Kasumi-1 (cell line): ENCODE measurements around the gene GAA.

Experiments used
- DNase-seq, 2 experiments: peaks; one replicate each; lab custom pipeline; 2025; lab: John Stamatoyannopoulos, UW

GAA gene

GRCh38 chr17:80104321-80104955, 3.1 kb downstream of the GAA start:
- no peak for DNase-seq

DNA sequence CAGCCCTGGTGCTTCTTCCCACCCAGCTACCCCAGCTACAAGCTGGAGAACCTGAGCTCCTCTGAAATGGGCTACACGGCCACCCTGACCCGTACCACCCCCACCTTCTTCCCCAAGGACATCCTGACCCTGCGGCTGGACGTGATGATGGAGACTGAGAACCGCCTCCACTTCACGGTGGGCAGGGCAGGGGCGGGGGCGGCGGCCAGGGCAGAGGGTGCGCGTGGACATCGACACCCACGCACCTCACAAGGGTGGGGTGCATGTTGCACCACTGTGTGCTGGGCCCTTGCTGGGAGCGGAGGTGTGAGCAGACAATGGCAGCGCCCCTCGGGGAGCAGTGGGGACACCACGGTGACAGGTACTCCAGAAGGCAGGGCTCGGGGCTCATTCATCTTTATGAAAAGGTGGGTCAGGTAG, 3.6 kb downstream of the GAA start:
- DNase-seq, result no peak

DNA sequence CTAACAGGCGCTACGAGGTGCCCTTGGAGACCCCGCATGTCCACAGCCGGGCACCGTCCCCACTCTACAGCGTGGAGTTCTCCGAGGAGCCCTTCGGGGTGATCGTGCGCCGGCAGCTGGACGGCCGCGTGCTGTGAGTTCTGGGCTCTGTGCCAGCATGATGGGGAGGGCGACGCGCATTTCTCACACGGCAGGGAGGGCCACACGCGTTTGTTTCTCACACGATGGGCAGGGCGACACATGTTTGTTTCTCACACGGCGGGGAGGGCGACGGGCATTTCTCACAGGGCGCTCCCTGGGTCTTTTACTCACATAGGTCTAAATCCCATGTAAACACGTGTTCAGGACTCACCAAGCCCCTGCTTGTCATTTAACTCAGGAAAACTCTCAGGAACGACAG, 4.4 kb downstream of the GAA start:
- DNase-seq, result no peak

DNA sequence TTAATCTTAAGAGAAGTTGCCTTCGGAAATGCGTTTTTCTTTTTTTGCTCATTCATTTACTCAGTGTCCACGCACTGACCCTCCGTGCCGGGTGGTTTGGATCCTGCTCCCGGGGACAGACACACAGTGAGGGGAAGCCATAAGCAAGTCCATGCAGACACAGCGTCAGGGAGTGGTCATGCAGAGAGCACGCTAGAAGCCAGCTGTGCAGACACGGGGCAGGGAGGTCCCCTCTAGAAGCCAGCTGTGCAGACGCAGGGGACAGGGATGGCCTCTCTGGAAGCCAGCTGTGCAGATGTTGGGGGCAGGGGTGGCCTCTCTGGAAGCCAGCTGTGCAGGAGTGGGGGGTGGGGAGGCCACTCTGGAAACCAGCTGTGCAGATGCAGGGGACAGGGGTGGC, 4.8 kb downstream of the GAA start:
- no peak for DNase-seq

DNA sequence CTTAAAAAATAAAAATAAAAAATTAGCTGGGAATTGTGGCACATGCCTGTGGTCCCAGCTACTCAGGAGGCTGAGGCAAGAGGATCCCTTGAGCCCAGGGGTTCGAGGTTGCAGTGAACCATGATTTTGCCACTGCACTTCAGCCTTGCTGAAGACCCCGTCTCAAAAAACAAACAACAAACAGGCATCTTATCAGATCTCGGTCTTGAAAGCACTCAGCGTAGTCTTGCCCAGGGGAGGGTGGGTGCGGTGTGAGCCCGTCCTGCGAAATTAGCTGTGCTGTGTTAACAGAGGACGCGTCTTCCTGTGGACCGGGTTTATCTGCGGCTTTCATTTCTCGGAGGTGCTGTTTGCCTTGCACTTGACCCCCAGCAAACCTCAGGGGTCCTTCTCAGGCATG, 5.4 kb downstream of the GAA start:
- no peak for DNase-seq

- DNase-seq, result no peak
These were observed 6.0 kb downstream of the GAA start for GRCh38 chr17:80107231-80108021.

- DNase-seq, result no peak
These were observed 6.9 kb downstream of the GAA start for GRCh38 chr17:80108036-80108971.

GRCh38 chr17:80109066-80109660, 7.8 kb downstream of the GAA start:
- DNase-seq, result no peak

- no peak for DNase-seq
These were observed 8.5 kb downstream of the GAA start for GRCh38 chr17:80109713-80110446.

- DNase-seq, result no peak
These were observed 9.0 kb downstream of the GAA start for GRCh38 chr17:80110447-80110812.

- no peak for DNase-seq
These were observed 9.7 kb downstream of the GAA start for GRCh38 chr17:80110927-80111701.

- DNase-seq, result no peak
These were observed 10.5 kb downstream of the GAA start for GRCh38 chr17:80111702-80112470.

- no peak for DNase-seq
These were observed 11.2 kb downstream of the GAA start for GRCh38 chr17:80112471-80113032.

DNA sequence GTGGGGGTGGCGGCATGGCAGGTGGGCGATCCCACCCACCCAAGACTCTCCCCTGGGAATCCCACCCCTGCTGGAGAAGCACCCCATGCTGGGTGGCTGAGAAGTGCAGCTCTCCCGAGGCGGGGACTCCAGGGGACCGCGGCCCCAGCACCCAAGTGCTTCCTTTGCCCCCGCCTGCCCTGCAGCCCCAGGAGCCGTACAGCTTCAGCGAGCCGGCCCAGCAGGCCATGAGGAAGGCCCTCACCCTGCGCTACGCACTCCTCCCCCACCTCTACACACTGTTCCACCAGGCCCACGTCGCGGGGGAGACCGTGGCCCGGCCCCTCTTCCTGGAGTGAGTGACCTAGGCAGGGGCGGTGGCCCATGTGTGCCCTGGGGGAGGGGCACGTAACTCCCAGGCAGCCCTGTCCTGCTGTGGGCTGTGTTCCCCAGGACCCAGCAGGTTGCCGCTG, 11.7 kb downstream of the GAA start:
- DNase-seq, result no peak

GRCh38 chr17:80114758-80115157, 13.4 kb downstream of the GAA start:
- DNase-seq, result no peak

DNA sequence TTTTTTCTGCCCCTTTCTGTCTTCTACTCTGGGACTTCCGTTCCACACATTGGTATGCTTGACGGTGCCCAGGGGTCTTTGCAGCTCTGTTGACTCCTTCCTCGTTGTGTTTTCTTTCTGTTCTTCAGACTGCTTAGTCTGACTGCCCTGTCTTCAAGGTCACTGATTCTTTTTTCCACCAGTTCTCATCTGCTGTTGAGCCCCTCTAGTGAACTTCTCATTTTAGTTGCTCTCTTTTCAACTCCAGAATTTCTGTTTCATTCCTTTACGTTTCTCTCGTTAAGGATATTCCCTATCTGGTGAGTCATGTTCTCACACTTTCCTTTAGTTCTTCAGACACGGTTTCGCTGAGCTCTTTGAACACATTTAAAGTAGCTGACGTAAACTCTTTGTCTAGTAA, 13.8 kb downstream of the GAA start:
- DNase-seq, result no peak

GRCh38 chr17:80116276-80116920, 15.0 kb downstream of the GAA start:
- DNase-seq, result no peak

- DNase-seq, result no peak
These were observed 15.6 kb downstream of the GAA start for GRCh38 chr17:80116921-80117380.
